ENCODE results near the gene ATP10A.

ATP10A gene

GRCh38 chr15:25735550-25736384 lies 127.4 kb downstream of the ATP10A start:
- no peak for DNase-seq

- DNase-seq = no peak
These were observed 128.3 kb downstream of the ATP10A start for GRCh38 chr15:25734680-25735355.

- DNase-seq = no peak
These were observed 129.1 kb downstream of the ATP10A start for GRCh38 chr15:25733856-25734679.

- no peak for DNase-seq
These were observed 129.9 kb downstream of the ATP10A start for GRCh38 chr15:25733036-25733855.

DNA sequence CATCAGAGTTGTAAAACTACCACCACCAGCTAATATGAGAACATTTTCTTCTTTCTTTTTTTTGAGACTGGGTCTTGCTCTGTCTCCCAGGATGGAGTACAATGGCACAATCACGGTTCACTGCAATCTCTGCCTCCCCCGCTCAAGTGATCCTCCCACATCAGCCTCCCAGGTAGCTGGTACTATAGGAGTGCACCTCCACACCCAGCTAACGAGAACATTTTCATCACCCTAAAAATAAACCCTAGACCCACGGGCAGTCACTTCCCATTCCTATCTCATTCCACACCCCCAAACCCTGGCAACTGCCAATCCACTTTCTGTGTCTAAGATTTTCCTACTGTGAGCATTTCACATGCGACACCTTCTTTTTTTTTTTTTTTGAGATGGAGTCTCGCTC lies 130.9 kb downstream of the ATP10A start:
- no peak for DNase-seq

DNA sequence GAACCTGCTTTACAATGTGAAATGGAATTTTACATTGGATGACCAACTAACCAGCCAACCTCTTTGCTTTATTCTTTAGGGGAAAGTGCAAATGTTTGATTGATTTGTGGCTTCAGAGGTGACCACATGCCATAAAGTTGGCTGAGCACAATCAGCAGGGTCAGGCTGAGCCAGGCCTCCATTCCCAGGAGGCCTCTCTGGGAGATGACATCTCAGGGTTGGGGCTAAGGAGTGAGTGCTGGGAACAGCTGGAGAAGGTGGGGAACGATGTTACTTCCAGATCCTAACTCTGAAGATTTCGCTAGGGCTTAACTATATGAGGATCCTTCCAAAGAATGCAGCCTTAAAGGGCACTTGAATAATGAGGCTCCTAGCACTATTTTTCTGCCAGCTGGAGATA lies 131.7 kb downstream of the ATP10A start:
- no peak for DNase-seq

DNA sequence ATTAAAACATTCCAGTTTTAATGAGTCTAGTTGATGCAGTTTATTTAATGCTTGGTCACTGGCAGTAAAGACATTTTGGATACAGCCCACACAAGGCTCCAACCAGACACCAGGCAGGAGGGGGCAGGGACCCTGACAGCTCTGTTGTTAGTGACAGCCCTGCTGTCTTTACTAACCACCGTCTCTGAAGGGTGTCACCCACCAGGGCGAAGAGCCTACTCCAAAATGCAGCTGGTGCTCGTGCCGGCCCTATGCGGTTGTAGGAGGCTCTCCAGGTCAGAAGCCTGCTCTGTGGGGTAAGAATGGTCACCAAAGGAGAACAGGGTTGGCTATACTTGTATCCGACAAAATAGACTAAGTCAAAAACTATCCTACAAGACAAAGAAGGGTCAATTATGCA lies 132.2 kb downstream of the ATP10A start:
- no peak for DNase-seq

GRCh38 chr15:25728816-25729215 lies 134.3 kb downstream of the ATP10A start:
- no peak for DNase-seq

GRCh38 chr15:25727867-25728600 lies 135.1 kb downstream of the ATP10A start:
- DNase-seq = no peak

DNA sequence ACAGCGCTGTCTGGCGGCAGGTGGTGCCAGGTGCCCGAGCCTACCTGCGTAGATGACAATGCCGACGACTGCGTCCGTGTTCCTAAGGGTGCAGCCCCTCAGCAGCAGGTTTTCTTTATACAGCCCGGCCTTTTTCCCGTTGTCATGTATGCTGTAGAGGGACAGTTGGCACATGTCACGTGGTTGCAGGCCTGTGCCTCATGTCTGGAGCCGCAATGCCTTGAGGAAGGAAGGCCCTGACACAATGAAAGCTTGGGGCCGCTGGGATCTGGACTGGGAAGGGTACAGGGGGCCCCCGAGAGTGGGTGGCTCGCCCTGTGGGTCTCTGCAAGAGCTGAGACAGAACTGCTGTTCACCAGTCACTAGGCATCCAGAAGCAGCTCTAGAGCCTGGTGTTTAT lies 136.0 kb downstream of the ATP10A start:
- DNase-seq = no peak

DNA sequence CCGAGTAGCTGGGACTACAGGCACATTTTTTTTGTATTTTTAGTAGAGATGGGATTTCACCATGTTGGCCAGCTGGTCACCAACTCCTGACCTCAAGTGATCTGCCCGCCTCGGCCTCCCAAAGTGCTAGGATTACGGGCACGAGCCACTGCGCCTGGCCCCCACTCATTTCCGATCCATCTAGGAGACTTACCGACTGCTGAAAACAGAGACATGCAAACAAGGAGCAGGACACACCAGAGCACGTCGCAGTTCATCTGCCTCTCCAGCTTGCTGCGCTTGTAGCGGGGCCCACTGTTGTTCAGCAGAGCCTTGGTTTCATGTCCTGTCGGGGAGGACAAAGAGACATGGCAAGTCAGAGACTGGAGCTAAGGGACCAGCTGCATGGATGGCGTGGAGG lies 137.4 kb downstream of the ATP10A start:
- DNase-seq = no peak

DNA sequence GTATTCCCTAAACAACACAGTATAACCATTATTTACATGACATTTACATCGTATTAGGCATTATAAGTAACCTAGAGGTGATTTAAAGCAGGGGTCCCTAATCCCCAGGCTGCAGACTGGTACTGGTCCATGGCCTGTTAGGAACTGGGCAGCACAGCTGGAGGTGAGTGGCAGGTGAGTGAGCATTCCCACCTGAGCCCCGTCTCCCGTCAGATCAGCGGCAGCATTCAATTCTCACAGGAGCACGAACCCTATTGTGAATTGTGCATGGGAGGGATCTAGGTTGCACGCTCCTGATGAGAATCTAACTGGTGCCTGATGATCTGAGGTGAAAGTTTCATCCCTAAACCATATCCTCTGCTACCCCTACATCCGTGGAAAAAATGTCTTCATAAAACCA lies 138.2 kb downstream of the ATP10A start:
- no peak for DNase-seq

DNA sequence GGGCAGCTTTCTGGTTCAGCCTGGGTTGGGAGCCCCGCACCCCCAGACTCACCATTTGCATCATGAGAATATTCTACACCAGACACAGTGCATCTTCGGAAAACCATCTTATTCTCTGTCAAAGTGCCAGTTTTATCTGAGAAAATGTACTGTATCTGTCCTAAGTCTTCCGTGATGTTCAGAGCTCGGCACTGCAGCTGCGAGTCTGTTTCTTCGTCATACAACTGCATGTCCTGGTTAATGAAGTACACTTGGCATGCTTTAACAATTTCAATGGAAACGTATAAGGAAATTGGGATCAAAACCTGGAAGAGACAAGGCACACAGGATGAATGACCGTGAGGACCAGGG lies 141.5 kb downstream of the ATP10A start:
- DNase-seq = no peak

DNA sequence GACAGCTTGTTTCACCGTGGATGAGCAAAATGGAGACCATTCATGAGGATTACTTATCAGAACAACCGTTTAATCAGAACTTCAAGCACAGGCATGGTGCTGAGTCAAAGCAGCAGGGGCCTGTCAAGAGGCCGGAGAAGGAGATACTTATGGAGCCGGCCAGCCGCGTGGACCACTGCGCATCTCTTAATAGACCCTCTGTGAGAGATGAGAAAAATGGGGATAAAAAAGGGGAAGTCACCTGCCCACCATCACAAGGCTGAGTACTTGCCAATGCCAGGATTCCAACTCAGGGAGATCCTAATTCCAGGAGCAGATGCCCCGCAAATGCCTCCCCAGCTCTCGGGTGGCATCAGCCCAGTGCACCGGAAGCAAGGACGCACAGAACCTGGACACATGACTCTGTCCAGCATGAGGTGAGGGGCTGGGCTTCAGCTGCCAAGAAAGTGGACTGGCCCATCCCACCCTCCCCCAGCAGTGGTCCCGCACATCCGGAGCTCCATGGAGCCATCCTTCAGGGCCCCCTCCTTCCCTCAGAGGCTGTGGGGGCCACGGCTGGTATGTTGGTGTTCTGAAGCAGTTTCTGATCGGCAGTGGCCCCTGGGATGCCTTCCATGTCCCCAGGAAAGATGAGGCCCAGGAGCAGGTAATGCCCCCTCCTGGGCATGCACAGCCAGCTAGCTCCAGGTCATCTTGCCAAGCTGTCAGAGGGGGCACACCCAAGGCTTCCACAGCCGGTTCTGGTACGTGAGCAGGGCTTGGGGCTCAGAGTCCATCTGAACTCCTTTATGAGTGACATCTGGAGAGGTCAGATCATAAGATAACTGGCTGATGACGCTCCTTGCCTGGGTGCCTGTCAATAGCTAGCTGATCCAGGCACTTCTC lies 143.8 kb downstream of the ATP10A start:
- DNase-seq = no peak

GRCh38 chr15:25718597-25718996 lies 144.5 kb downstream of the ATP10A start:
- DNase-seq = no peak

DNA sequence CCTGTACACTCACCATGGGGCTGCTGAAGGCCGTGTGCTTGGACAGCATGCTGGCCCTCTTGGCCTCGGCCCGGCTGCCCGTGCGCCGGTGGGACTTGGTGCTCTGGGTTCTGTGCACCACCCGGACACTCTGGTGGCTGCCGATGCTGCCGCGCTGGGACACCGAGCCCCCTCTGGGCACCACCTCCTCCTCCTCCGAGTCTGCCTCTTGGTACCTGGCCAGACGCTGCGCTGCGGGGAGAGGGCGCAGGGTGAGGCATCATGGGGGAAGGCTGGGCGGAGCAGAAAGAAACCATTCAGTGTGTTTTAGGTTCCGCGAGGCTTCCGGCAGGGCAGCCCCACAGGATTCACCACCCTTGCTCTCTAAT lies 145.0 kb downstream of the ATP10A start:
- DNase-seq = no peak

DNA sequence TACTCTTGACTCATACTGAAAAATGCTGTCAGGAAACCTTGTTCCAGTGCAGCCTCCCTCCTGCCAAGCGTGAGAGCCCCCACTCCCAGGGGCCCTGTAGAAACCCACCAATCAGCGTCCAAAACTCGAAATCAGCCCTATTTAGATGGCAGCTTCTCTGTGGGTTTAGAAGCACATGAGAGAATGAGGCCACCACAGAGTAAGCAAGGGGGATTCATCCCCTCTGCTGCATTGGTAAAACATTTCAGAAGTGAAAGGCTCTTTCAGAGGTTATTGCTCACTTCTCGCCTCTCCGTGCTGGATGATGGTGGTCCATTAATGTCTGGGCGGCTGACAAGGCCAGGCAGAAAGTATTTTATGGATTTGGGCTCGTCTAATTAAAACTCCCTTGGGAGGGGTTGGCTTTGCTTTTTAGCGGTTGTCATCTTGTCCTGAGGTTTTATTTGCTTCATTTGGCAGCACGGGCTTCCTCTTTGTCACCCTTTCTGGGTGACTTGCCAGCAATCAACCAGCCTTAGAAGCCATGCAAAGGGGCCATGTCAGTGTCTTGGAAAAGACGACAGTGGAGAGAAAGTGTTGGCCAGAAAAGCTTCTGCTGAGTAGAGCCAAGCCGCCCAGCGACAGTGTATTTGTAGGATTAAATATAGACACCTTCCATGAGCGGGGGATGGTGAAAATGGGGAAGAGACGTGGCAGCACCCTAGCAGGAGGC lies 145.5 kb downstream of the ATP10A start:
- DNase-seq = no peak

GRCh38 chr15:25717127-25717456 lies 146.0 kb downstream of the ATP10A start:
- DNase-seq = no peak

DNA sequence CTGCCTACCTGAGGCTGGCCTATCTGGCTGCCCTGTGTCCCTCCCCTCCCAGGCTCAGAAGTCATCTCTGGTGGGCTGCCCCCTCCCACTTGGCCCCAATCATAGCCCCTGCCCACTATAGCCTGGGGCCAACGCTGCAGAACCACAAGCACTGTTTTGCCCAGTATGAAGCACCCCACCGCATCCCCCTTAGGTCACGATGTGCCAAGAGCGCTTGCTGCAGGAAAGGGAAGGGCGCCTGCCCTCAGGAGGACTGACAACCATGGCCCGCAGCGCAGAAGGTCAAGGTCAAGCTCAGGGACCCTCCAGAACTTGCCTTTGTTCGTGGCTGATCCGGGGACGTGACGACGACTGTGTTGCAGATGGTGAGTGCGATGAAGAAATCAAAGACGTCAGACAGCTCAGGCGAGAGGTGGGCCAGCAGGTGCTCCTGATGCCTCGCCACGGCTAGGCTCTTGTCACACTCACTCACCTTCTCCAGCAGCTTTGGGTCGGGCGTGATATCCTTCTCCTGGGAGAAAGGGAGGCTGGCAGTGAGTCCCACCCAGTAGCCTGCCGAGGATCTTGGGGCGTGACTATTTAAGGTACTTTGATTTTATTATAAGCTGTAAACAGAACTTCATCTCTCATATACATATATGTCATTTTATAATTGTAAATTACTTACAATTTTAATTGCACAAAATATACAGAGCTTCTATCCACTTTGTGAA lies 146.6 kb downstream of the ATP10A start:
- DNase-seq = no peak

Measured in NCI-H510A (cell line).